Measurements from ENCODE around the gene THPO. TPM values are rescaled to one million over a fixed set of nuclear protein-coding genes. Genes with fewer than 3 reads are reported as not detected.

Gene THPO
- total RNA-seq: 0.14 and 0.18 TPM in 2 replicates

DNA sequence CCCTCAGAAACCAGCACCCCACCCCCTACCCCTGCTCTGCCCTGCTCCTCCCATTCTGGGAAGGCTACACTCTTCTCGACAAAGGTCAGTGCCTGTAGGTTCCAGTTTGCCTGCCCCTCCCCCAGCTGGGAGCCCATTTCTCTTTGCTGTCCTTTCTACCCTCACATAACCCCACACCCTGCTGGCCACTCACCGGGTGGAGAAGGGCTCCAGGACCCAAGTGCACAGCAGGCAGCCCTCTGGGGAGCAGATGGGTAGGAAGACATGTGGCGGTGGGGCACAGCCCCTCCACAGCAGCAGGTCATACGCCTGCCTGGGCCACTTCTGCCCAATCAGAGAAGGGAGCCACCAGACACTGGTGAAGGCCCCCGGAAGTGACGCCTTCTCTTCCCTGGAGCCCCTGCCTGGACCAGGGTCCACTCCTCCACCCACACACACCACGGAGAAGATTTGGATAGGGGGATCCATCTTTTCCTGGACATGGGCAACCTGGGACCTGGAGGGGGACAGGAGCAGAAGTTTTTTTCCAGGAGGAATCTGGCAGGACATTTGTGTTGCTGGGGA lies at the start of gene THPO:
Gene THPO, minus strand, starts transcription at position 326 of the 564 bp plus-strand sequence. CDS start 1,948 bp downstream, outside the sequence.

GRCh38 chr3:184379358-184380184 lies 1.6 kb upstream of the THPO start, which contains the start of gene CHRD:
Gene CHRD, plus strand, starts transcription at chr3:184380054. Its CDS starts 265 bp downstream, at chr3:184380319.

DNA sequence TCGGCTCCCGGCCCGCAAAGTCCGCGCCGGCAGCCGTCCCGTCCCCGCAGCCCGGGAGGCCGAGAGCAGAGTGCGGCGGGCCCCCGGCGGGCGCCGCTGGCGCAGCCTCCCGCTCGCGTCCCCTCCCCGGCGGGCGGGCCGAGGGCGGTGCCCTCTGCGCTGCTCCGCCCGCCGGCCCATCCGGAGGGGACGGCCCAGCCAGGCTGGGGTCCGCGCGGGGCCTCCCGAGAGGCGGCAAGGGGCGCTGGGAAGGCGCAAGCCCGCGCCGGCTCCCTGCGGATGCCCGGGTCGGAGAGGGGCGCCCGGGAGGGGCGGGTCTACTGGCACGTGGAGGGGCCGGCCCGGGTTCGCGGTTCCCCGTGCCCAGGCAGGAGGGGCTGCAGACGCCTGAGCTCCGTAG lies 16.5 kb downstream of the THPO start, which contains the start of the genes CLCN2 and POLR2H:
Gene CLCN2, minus strand, starts transcription at position 74 of the 400 bp plus-strand sequence. CDS start 126 bp downstream, outside the sequence.
Gene POLR2H, plus strand, starts transcription at position 179 of the 400 bp plus-strand sequence. CDS start 1,783 bp downstream, outside the sequence.

DNA sequence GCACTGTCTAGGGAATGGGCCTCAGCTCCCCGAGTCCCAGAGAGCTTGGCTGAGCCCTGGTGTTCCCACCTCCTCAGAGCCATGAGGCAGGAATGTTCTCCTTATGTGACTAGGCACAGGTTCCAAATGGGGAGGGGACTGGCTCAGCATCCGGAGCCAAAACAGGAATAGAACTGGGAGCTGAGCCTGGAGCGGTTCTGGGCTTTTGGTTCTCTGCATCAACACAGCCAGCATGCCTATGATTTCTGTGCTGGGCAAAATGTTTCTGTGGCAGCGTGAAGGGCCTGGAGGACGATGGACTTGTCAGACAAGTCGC lies 40.6 kb downstream of the THPO start, which contains the start of gene FAM131A:
Gene FAM131A, plus strand, starts transcription at position 202 of the 316 bp plus-strand sequence. Its CDS starts 31 bp downstream, at position 233.

Other genes starting within 250 kb of the THPO start
- gene EIF2B5, start 242.8 kb downstream of the THPO start, total RNA-seq: 27.3 and 29.0 TPM in 2 replicates
- gene DVL3, start 222.8 kb downstream of the THPO start, total RNA-seq: 26.2 and 44.7 TPM in 2 replicates
- 773 and 801 TPM in 2 replicates for gene AP2M1, start 203.4 kb downstream of the THPO start, total RNA-seq
- 44.7 and 64.9 TPM in 2 replicates for gene ABCF3, start 192.0 kb downstream of the THPO start, total RNA-seq
- gene VWA5B2, start 148.6 kb downstream of the THPO start, total RNA-seq: not detected in 2 replicates
- gene ALG3, start 129.2 kb downstream of the THPO start, total RNA-seq: 23.5 and 25.0 TPM in 2 replicates
- gene EEF1AKMT4, start 128.5 kb downstream of the THPO start, total RNA-seq: 3.4 and 4.8 TPM in 2 replicates
- gene CAMK2N2, start 116.7 kb downstream of the THPO start, total RNA-seq: 0.09 and 0.14 TPM in 2 replicates
- gene ECE2, start 102.2 kb downstream of the THPO start, total RNA-seq: not detected in 2 replicates
- 391 and 419 TPM in 2 replicates for gene PSMD2, start 79.0 kb downstream of the THPO start, total RNA-seq
- 198 and 261 TPM in 2 replicates for gene EIF4G1, start 63.6 kb downstream of the THPO start, total RNA-seq
- gene FAM131A, start 40.6 kb downstream of the THPO start, total RNA-seq: 10.5 and 18.1 TPM in 2 replicates
- 3.0 and 3.3 TPM in 2 replicates for gene CLCN2, start 16.6 kb downstream of the THPO start, total RNA-seq
- 63.6 and 81.2 TPM in 2 replicates for gene POLR2H, start 16.5 kb downstream of the THPO start, total RNA-seq
- gene CHRD, start 1.8 kb upstream of the THPO start, total RNA-seq: 1.4 and 1.9 TPM in 2 replicates
- gene EPHB3, start 183.6 kb upstream of the THPO start, total RNA-seq: 3.7 and 7.0 TPM in 2 replicates